HG03103 (cell line): Measurements from ENCODE around the gene SUSD3.
"Not testable (repeated sequence)": the region's sequence is repeated elsewhere in the genome, so short reads cannot be mapped to it uniquely, and the experiment has no call there.

Source experiments
- ATAC-seq: cut with Tn5 transposase; IDR thresholded peaks from one replicate; pipeline ENCODE4 v1.9.1; 2021; ENCODE audit warnings: low read depth; ENCODE audit not compliant: unreplicated experiment

SUSD3 gene

DNA sequence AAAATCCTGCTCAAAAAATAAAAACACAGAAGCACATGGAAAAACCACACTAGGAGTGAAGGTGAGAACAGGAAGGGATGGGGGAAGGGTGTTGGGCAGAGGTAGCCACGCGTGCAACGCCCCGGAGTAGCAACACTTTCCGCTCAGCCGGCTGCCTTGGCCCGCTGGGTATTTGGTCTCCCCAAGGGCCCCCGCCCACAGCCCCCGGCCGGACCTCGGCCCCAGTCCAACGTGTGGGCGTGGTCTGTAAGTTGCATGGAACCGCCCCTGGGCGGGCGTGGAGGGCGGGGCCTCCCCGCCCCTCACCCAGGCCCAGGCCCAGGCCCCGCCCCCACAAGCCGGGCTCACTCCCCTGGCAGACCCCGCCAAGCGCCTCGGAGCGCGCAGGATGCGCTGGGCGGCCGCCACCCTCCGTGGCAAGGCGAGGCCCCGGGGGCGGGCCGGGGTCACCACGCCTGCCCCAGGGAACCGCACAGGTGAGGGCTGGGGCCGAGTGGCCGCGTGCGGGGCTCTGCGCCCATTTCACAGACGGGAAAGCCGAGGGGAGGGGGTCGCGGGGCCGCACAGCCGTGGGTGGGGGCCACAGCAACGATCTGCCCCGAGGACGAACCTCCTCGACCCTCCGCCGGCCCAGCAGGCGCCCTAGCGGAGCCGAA, at the start of gene SUSD3:
Gene SUSD3, plus strand, starts transcription at position 347 of the 656 bp plus-strand sequence. Its CDS starts 42 bp downstream, at position 389.
- peak; percentile 37 for ATAC-seq

- ATAC-seq = no peak
These were observed 49.0 kb upstream of the SUSD3 start for GRCh38 chr9:93009337-93010015.

- no peak for ATAC-seq
These were observed 48.4 kb upstream of the SUSD3 start for GRCh38 chr9:93010056-93010455.

DNA sequence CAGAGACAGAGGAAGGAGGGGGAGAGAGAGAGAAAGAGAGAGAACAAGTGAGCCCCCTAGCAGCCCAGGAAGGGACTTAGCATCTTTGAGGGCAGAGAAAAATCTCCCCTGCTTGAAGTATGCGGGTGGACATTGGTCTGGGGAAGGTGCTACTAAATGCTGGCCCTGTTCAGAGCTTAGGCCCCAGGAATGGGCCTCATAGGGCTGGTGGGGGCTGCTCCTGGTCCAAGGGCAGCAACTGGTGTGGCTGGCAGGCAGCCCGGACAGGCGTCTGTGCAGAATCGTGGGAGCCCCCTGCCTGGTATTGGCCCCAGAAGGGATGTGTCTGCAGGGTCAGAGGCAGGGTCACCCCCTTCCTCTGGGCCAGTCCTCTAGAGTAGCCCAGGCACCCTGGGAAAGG, 47.8 kb upstream of the SUSD3 start:
- ATAC-seq = no peak

GRCh38 chr9:93011114-93011513, 47.4 kb upstream of the SUSD3 start:
- no peak for ATAC-seq

- no peak for ATAC-seq
These were observed 45.3 kb upstream of the SUSD3 start for GRCh38 chr9:93012963-93013855.

DNA sequence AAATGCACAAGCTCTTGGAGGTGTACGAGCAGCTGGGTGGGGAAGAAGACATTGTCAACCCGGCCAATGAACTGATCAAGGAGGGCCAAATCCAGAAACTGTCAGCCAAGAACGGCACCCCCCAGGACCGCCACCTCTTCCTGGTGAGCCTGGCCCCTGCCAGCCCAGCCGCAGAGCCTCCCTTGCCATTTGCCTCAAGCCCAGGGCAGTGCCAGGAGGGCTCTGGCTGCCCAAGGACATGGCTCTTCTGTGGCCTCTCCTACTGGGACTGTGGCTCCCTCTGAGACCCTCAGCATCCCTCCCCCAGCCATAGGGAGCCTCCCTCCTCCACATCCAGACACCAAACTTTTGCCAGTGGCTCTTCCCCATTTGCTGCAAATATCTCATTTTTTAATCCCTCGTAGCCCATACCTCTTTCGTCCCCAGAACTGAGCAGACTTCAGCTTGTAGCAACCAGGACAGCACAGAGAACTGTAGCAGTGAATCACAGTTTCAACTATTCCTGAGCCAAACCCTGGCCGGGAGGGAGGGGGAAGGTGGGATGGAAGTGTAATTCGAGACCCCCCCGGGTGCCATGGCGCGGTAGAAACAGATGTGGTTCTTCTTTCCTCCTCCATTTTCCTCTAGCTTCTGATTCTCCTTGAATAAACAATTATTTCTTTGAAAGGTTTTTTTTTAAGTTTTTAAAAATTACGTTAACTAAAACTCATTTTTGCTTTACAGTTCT, 44.5 kb upstream of the SUSD3 start:
- ATAC-seq = no peak

DNA sequence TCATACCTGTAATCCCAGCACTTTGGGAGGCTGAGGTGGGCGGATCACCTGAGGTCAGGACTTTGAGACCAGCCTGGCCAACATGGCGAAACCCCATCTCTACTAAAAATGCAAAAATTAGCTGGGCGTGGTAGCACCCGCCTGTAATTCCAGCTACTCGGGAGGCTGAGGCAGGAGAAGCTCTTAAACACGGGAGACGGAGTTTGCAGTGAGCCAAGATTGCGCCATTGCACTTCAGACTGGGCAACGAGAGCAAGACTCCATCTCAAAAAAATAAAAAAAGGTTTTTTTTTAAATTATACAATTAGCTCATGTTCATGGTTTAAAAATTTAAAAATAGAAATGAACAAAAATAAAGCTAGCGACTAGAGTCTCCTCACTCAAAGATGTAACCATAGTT, 43.3 kb upstream of the SUSD3 start:
- not testable (repeated sequence) for ATAC-seq

DNA sequence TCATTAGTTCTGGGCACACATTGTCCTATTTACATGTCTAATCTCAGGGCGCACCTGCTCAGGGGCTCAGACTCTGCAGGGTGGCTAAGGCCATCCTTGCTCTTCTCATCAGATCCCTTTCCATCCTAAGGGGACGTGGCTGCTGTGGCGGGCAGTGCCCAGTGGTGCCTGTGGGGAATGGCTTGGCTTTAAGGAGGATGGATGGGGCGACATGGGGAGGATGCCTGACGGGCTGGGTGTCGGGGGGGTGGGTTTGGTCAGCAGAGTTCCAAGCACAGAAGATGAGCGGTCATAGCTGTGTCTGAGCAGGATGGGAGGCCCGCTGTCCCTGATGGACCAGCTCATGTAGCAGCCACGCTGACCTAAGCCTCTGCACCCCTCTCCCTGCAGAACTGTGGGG, 40.9 kb upstream of the SUSD3 start:
- ATAC-seq = no peak

GRCh38 chr9:93020151-93020550, 38.4 kb upstream of the SUSD3 start:
- no peak for ATAC-seq

DNA sequence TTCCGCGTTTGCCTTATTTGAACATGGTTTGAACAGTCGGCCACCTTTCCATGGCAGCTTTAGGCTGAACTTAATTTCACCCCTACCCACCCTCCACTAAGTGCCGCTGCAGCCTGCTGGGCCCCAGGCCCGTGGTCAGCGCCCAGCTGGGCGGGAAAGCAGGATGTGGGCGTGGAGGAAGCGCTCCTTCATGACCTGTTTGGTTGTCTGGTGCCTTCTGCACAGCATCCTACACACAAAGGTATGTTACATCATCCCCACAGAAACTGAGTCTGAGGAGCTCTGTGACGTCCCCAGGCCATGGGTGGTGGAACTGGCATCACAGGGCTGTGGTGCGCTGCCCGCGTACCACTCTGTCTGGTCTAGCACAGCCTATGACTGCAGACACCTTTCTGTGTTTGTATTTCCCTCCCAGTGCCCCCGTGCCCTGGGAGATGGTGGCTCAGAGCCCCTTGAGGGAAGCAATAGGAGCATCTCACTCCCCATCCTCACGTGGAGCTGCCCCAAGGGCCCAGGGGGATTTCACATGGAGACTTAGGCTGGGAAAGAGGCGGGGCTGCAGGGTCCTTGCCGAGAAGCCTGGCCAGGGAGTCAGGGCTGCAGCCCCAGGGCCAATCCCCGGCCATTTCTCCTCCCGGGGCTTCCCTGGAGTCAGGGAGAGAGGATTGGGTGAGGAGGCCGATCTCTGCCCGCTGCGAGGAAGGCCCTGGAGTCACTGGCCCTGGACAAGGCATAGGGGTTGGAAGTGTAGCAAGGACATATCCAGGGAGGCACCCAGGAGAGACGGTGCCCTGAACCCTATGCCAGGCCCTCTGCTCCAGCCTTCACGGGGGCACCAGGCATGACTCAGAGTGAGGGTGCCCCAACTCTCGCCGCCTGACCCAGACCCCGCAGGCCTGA, 37.5 kb upstream of the SUSD3 start:
- no peak for ATAC-seq

DNA sequence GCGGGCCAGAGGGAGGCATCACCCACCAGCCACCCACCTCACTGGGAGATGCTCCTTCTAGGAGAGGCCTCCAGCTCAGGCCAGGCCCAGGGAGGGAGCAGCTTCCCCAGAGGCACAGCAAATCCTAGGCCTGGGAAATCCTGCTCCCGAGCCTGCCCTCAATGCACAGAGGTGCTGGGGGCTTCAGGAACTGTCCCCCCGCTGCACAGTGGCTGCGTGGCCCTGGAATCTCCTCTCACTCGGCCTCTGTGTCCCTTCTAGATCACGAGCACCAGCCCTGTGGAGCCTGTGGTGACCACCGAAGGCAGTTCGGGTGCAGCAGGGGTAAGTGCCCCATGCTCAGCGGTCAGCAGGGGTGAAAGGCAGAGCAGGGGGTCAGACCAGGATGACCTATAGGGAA, 36.4 kb upstream of the SUSD3 start:
- ATAC-seq = no peak

DNA sequence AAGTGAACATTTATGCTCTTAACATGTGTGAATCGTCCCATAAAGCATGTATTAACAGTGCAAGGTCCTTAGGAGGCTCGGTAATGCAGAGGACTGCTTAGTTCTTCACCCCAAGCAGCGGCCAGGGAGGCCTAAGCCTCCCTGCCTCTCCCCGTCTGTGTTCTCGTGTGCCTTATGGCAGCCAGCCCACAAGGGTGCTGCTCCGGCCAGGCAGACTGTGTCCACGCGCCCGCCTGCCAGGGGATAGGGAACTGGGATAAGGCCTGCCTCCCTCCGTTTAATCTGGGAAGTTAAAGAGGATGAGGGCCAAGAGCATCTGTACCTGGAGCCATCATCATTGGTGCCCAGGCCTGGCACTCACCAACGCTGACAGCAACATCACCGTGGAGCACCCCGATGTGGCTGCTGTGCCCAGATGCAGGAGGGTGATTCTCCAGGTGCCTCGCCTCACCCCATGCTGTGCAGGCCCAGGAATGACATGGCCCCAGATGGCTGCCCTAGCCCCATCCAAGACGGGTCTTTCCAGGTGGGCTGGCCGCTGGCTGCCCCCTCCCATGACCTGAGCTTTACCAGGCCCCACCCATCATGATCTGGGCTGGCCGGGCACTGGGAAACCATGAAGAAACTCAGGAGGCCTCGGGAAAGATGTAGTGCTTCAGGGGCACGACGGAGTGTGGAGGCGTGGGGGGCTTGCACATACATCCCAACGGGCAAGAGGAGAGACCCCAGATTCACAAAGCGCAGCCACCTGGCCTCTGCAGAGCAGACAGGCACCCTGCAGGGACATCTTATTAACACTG, 35.6 kb upstream of the SUSD3 start:
- ATAC-seq = no peak

DNA sequence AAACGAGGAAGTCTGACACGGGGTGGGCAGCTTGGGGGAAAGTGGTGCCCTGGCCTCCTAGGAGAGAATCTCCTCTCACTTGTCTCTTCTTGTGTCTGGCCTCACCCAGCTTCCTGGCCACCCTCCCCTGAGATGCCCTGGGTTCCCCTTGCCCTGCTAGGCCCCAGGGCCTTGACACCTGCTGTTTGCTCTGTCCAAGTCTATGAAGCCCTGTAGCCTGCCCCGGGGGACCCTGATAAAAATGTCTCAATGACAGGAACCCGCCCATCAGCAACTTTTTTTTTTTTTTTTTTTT, 35.0 kb upstream of the SUSD3 start:
- ATAC-seq = no peak

DNA sequence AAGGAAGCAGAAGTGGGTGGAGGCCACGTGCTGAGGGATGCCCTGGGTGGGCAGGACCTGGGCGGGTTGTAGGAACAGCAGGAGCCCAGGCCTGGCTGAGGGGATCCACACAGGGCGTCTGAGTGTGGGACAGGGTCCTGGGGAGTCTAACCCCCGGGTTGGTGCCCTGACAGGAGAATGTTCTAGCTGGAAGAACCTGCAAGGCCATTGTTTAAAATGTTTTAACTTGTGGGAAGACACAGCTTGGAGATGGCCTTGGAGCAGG, 33.9 kb upstream of the SUSD3 start:
- ATAC-seq = no peak

DNA sequence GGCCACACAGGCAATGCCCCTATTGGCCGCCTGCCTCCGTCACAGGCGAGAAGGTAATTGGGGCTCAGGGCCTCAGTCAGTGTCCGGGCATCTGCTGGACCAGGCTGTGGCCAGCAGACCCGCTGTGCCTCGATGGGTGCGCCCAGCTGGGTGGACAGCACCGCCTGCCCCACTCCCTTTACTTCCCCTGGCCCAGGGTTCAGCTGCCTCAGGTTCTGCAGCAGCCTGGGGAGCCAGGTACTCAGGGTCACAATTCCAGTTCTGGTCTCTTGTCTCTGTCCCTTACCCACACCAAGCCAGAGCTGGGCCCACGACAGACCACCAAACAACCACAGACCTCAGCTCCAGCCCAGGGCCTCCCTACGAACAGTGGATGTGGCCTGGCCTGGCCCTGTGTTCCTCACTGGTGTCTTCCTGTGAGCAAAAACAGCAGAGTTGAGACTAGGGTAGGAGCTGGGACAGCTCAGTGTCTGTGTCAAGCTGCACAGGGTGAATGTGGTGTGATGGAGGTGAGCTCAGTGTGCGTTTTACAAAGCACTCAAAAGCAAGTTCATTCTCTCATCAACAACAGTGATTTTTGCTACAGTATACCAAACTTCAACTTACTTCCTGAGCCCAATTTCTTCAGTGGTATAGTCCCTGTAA, 33.4 kb upstream of the SUSD3 start:
- ATAC-seq = no peak

GRCh38 chr9:93025736-93026135, 32.8 kb upstream of the SUSD3 start:
- no peak for ATAC-seq

- no peak for ATAC-seq
These were observed 31.9 kb upstream of the SUSD3 start for GRCh38 chr9:93026640-93027039.

DNA sequence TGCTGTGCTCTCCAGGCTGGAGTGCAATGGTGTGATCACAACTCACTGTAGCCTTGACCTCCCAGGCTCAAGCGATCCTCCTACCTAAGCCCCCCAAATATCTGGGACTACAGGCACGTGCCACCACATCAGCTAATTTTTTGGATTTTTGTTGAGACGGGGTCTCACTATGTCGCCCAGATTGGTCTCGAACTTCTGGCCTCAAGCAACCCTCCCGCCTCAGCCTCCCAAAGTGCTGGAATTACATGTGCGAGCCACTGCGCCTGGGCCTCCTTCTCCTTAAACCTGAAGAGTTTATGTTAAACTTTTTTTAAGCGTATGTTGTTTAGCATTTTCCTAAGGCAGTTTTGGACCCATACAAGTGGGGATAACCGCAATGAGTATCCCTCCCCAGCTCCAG, 30.8 kb upstream of the SUSD3 start:
- no peak for ATAC-seq
